ENCODE results near the gene PRRT3. TPM values are rescaled to one million over a fixed set of nuclear protein-coding genes. Genes with fewer than 3 reads are reported as not detected.

The PRRT3 gene
- total RNA-seq, 1 donor: 5.5 TPM

GRCh38 chr3:9955611-9956352 lies 3.6 kb upstream of the PRRT3 start:
- no peak overlapping the region for H3K4me3 ChIP-seq (ENCODE audit: low read depth, low read length)
- no peak for TF ChIP-seq CTCF (IDR thresholded peaks at IDR 0.05; ENCODE audit: insufficient read depth, low read length)
- DNase-seq (ENCODE audit: low read depth): peak; percentile 70

GRCh38 chr3:9955067-9955502 lies 2.9 kb upstream of the PRRT3 start:
- peak; percentile 59 for DNase-seq (ENCODE audit: low read depth)
- H3K4me3 ChIP-seq (ENCODE audit: low read depth, low read length): no peak overlapping the region
- TF ChIP-seq CTCF (IDR thresholded peaks at IDR 0.05; ENCODE audit: insufficient read depth, low read length): no peak

GRCh38 chr3:9951598-9951961 lies 628 bp downstream of the PRRT3 start:
- DNase-seq (ENCODE audit: low read depth): no peak
- no peak for TF ChIP-seq CTCF (IDR thresholded peaks at IDR 0.05; ENCODE audit: insufficient read depth, low read length)
- H3K4me3 ChIP-seq (ENCODE audit: low read depth, low read length): peak overlapping the region; percentile 76

GRCh38 chr3:9951126-9951525 lies 1.1 kb downstream of the PRRT3 start:
- DNase-seq (ENCODE audit: low read depth): no peak
- TF ChIP-seq CTCF (IDR thresholded peaks at IDR 0.05; ENCODE audit: insufficient read depth, low read length): no peak
- peak overlapping the region; percentile 76 for H3K4me3 ChIP-seq (ENCODE audit: low read depth, low read length)

- no peak overlapping the region for H3K4me3 ChIP-seq (ENCODE audit: low read depth, low read length)
- TF ChIP-seq CTCF (IDR thresholded peaks at IDR 0.05; ENCODE audit: insufficient read depth, low read length): no peak
- DNase-seq (ENCODE audit: low read depth): no peak
Measured at GRCh38 chr3:9949626-9950025, 2.6 kb downstream of the PRRT3 start.

- no peak for DNase-seq (ENCODE audit: low read depth)
- H3K4me3 ChIP-seq (ENCODE audit: low read depth, low read length): no peak overlapping the region
- no peak for TF ChIP-seq CTCF (IDR thresholded peaks at IDR 0.05; ENCODE audit: insufficient read depth, low read length)
Measured at GRCh38 chr3:9949115-9949514, 3.1 kb downstream of the PRRT3 start.

GRCh38 chr3:9948586-9948985 lies 3.6 kb downstream of the PRRT3 start:
- TF ChIP-seq CTCF (IDR thresholded peaks at IDR 0.05; ENCODE audit: insufficient read depth, low read length): no peak
- no peak overlapping the region for H3K4me3 ChIP-seq (ENCODE audit: low read depth, low read length)
- no peak for DNase-seq (ENCODE audit: low read depth)
